ENCODE results near the gene TMOD3. TPM values are rescaled to one million over a fixed set of nuclear protein-coding genes. Genes with fewer than 3 reads are reported as not detected.

TMOD3 gene
- total and polyA plus RNA-seq, 2 donors from 2014 or later, result 8.9 to 49.0 TPM

DNA sequence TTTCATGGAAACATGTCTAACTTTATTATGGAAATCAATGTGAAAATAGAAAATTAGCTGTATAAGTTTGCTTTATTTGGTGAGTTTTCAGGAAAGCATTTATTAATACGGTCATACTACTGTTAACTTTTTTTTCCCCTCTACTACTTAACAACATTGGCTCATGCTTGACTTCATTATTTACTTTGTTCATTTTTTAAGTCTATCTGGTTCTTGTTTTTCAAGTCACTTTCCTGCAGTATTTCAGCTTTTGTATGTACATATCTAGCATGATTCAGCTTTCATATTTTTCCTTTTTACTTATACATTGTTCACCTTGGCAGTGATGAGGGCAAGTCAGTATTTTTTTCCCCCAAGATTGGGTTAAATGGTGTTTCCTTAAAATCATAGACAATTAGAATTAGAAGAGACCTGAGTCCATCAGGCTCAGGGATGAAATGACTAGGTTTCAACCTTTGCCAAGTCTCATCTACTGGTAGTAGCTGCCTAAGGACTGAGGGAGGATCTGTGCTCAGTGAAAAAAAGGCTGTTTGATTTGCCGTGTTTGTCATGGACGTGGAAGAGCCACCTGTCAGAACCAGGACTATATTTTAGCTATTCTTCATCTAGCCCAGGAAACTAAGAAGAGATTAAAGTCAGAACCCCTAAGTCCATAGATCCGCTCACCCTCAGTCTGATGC lies 15.4 kb downstream of the TMOD3 start:
- no peaks in the 10 kb centered on the region for H3K27me3 ChIP-seq (ENCODE audit: control insufficient read depth, insufficient read depth, low read length)
- no peaks in the 10 kb centered on the region for H3K36me3 ChIP-seq (ENCODE audit: control insufficient read depth in 2 of 3, insufficient read depth in 3 of 3, low read length in 3 of 3)
- no peak overlapping the region for H3K4me3 ChIP-seq (ENCODE audit: low read length in 3 of 3)
- H3K4me1 ChIP-seq (ENCODE audit: control insufficient read depth in 2 of 3, insufficient read depth in 2 of 3, low read depth in 1 of 3, low read length in 3 of 3), result peaks cover 0 to 22% (median 10%) of the 10 kb centered on the region in 3 donors
- DNase-seq, result no peak
- no peak overlapping the region for H3K27ac ChIP-seq (ENCODE audit: low read depth in 2 of 2, low read length in 2 of 2)
- no peak for FAIRE-seq
- no peaks in the 10 kb centered on the region for H3K9me3 ChIP-seq (ENCODE audit: control insufficient read depth in 2 of 3, insufficient read depth in 1 of 3, low read length in 3 of 3)
- intact Hi-C loops (cut with DNase I), result no loop called here
- TF ChIP-seq, protein P1, sequence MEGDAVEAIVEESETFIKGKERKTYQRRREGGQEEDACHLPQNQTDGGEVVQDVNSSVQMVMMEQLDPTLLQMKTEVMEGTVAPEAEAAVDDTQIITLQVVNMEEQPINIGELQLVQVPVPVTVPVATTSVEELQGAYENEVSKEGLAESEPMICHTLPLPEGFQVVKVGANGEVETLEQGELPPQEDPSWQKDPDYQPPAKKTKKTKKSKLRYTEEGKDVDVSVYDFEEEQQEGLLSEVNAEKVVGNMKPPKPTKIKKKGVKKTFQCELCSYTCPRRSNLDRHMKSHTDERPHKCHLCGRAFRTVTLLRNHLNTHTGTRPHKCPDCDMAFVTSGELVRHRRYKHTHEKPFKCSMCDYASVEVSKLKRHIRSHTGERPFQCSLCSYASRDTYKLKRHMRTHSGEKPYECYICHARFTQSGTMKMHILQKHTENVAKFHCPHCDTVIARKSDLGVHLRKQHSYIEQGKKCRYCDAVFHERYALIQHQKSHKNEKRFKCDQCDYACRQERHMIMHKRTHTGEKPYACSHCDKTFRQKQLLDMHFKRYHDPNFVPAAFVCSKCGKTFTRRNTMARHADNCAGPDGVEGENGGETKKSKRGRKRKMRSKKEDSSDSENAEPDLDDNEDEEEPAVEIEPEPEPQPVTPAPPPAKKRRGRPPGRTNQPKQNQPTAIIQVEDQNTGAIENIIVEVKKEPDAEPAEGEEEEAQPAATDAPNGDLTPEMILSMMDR (IDR thresholded peaks at IDR 0.05; ENCODE audit: borderline replicate concordance, extremely low read depth, insufficient read depth), result no peak
- no peak overlapping the region for H3K9ac ChIP-seq (ENCODE audit: low read length in 3 of 3)

DNA sequence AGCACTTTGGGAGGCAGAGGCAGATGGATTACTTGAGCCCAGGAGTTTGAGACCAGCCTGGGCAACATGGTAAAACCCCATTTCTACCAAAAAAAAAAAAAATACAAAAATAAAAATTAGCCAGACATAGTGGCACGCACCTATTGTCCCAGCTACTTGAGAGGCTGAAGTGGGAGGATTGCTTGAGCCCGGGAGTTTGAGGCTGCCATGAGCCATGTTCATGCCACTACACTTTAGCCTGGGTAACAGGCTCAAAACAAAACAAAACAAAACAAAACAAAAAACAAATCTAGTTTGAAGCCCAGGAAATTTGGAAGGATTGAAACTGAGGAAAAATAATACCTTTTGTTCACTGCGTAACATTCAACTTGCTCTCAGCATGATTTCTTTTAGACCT lies 16.6 kb downstream of the TMOD3 start:
- Histone ChIP-seq H3K4me3 (ENCODE audit: low read length in 3 of 3) (no peak overlapping the region), H3K9me3 (ENCODE audit: control insufficient read depth in 2 of 3, insufficient read depth in 1 of 3, low read length in 3 of 3) (no peaks in the 10 kb centered on the region), H3K36me3 (ENCODE audit: control insufficient read depth in 2 of 3, insufficient read depth in 3 of 3, low read length in 3 of 3) (no peaks in the 10 kb centered on the region), H3K4me1 (ENCODE audit: control insufficient read depth in 2 of 3, insufficient read depth in 2 of 3, low read depth in 1 of 3, low read length in 3 of 3) (peaks cover 0 to 22% (median 10%) of the 10 kb centered on the region in 3 donors), H3K27me3 (ENCODE audit: control insufficient read depth, insufficient read depth, low read length) (no peaks in the 10 kb centered on the region), H3K9ac (ENCODE audit: low read length in 3 of 3) (no peak overlapping the region), H3K27ac (ENCODE audit: low read depth in 2 of 2, low read length in 2 of 2) (no peak overlapping the region)
- TF ChIP-seq, protein P1 (IDR thresholded peaks at IDR 0.05; ENCODE audit: borderline replicate concordance, extremely low read depth, insufficient read depth), result no peak
- intact Hi-C loops (cut with DNase I), result no loop called here
- DNase-seq, result no peak
- FAIRE-seq, result no peak

DNA sequence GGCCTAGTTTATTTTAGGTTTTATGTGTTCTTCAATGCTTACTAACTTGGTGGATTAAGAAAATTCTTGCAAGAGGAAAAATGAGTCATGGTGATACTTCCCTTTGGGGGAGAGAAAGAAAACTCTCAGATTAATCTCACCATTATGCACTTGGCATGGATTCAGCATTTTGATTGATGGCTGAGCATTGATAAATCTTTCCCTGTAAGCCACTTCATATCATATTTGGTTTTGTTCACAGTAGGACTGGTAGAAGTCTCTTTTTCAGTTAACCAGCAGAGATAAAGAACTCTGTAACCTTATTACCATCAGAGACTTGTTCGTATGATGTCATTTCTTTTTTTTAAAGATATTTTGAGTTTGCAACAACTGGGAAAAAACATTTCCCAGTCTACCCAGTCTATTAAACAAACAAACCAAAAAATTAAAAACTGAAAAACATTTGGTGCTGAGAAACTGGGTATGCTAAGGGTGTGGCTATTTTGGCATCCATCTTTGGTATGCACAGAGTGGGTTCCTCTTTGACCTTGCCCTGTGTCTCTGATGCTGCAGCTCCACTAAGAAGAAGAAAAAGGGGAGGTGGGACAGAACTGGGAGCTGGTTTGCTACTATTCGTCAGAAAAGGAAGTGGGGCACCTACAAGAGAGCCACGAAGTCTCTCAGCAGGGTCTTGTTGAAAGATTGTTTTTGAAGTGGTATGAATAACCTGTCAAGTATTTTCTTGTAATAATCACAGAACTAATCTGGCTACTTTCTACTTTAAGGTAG lies 17.2 kb downstream of the TMOD3 start:
- no peak overlapping the region for H3K4me3 ChIP-seq (ENCODE audit: low read length in 3 of 3)
- H3K9ac ChIP-seq (ENCODE audit: low read length in 3 of 3), result no peak overlapping the region
- FAIRE-seq, result no peak
- no peaks in the 10 kb centered on the region for H3K9me3 ChIP-seq (ENCODE audit: control insufficient read depth in 2 of 3, insufficient read depth in 1 of 3, low read length in 3 of 3)
- H3K36me3 ChIP-seq (ENCODE audit: control insufficient read depth in 2 of 3, insufficient read depth in 3 of 3, low read length in 3 of 3), result no peaks in the 10 kb centered on the region
- intact Hi-C loops (cut with DNase I), result no loop called here
- H3K4me1 ChIP-seq (ENCODE audit: control insufficient read depth in 2 of 3, insufficient read depth in 2 of 3, low read depth in 1 of 3, low read length in 3 of 3), result peaks cover 0 to 22% (median 10%) of the 10 kb centered on the region in 3 donors
- TF ChIP-seq, protein P1 (IDR thresholded peaks at IDR 0.05; ENCODE audit: borderline replicate concordance, extremely low read depth, insufficient read depth), result no peak
- DNase-seq, result no peak
- no peaks in the 10 kb centered on the region for H3K27me3 ChIP-seq (ENCODE audit: control insufficient read depth, insufficient read depth, low read length)
- H3K27ac ChIP-seq (ENCODE audit: low read depth in 2 of 2, low read length in 2 of 2), result peak overlapping the region in 1 of 2 donors; percentile 54
